Thyroid gland (tissue), 4 donors: Measurements from ENCODE around the gene RSPRY1. TPM values are rescaled to one million over a fixed set of nuclear protein-coding genes. Genes with fewer than 3 reads are reported as not detected.

Source experiments
- DNase-seq, 2 donors: peaks; one replicate each; pipeline ENCODE4 v3.0.0-alpha.2; 2019
- H3K27ac ChIP-seq, 3 donors: fragments of 200-600 bp; sonication (generic); 1 replicate in 2 of 3; 2 replicates in 1 of 3; pipeline ENCODE4 v1.5.1; 2016 to 2019; ENCODE audit warnings: mild to moderate bottlenecking in 1 of 3, moderate library complexity in 1 of 3
- H3K27me3 ChIP-seq: fragments of 200-600 bp; sonication (generic); one replicate; pipeline ENCODE4 v1.5.1; 2019
- H3K36me3 ChIP-seq, 2 donors: fragments of 200-600 bp; sonication (generic); one replicate each; pipeline ENCODE4 v1.5.1; 2016 to 2019
- H3K4me1 ChIP-seq, 2 donors: fragments of 200-600 bp; sonication (generic); one replicate each; pipeline ENCODE4 v1.5.1; 2017 to 2019
- H3K4me3 ChIP-seq, 3 donors: fragments of 200-600 bp; sonication (generic); replicated peaks in 1 of 3; 1 replicate in 2 of 3; 2 replicates in 1 of 3; pipeline ENCODE4 v1.5.1; 2016; ENCODE audit warnings: mild to moderate bottlenecking in 1 of 3
- H3K9me3 ChIP-seq: fragments of 200-600 bp; sonication (generic); one replicate; pipeline ENCODE4 v1.5.1; 2017
- POLR2A ChIP-seq, 2 donors: fragments of 450-650 bp; IDR thresholded peaks; one replicate each; pipeline ENCODE4 v1.6.1; 2017; ENCODE audit warnings: antibody characterized with exemption in 2 of 2, mild to moderate bottlenecking in 2 of 2, moderate library complexity in 1 of 2
- WGBS, 2 donors: methylation state at CpG; one replicate each; pipeline ENCODE4 v1.1.5; 2017; 5-methylcytosine and 5-hydroxymethylcytosine counted together
- intact Hi-C: fragments of 100-400 bp; cut with DNase I; formaldehyde crosslinking; loops from one replicate; pipeline ENCODE4 v1.15.1; 2023
- total RNA-seq, 4 donors: library from RNA; depleted of rRNA; stranded (reverse); fragments of >200 nt; gene quantifications; one replicate each; pipeline ENCODE4 v1.2.3, GENCODE V29; 2016
- TF ChIP-seq, protein P1 (sequence below), 6 experiments: fragments of 200-600 bp in 3 of 6; fragments of 450-650 bp in 3 of 6; sonication (generic) in 3 of 6; IDR thresholded peaks; one replicate each; pipeline ENCODE4 v1.5.1; 2016 to 2019; ENCODE audit warnings: antibody characterized with exemption in 6 of 6, mild to moderate bottlenecking in 2 of 6, inconsistent platforms in 1 of 6, moderate library complexity in 1 of 6

The RSPRY1 gene
- total RNA-seq, 4 donors from 2014 or later = 42.6 to 59.2 (median 53.9) TPM

GRCh38 chr16:57172721-57173290, 13.3 kb upstream of the RSPRY1 start:
- H3K4me3 ChIP-seq = no peak overlapping the region
- intact Hi-C loops = no loop called here
- H3K9me3 ChIP-seq = no peaks in the 10 kb centered on the region
- H3K27ac ChIP-seq = no peak overlapping the region
- TF ChIP-seq, protein P1, sequence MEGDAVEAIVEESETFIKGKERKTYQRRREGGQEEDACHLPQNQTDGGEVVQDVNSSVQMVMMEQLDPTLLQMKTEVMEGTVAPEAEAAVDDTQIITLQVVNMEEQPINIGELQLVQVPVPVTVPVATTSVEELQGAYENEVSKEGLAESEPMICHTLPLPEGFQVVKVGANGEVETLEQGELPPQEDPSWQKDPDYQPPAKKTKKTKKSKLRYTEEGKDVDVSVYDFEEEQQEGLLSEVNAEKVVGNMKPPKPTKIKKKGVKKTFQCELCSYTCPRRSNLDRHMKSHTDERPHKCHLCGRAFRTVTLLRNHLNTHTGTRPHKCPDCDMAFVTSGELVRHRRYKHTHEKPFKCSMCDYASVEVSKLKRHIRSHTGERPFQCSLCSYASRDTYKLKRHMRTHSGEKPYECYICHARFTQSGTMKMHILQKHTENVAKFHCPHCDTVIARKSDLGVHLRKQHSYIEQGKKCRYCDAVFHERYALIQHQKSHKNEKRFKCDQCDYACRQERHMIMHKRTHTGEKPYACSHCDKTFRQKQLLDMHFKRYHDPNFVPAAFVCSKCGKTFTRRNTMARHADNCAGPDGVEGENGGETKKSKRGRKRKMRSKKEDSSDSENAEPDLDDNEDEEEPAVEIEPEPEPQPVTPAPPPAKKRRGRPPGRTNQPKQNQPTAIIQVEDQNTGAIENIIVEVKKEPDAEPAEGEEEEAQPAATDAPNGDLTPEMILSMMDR (IDR thresholded peaks at IDR 0.05) = no peak
- no peak for TF ChIP-seq POLR2A (IDR thresholded peaks at IDR 0.05)
- 78 to 88% methylated on average over 5 of the region's 5 CpGs for WGBS, 2 donors
- peaks cover 21 to 35% of the 10 kb centered on the region in 2 donors for H3K36me3 ChIP-seq
- no peak for DNase-seq
- H3K4me1 ChIP-seq = peaks cover 30 to 40% of the 10 kb centered on the region in 2 donors
- H3K27me3 ChIP-seq = no peaks in the 10 kb centered on the region

GRCh38 chr16:57175896-57176295, 10.2 kb upstream of the RSPRY1 start:
- Histone ChIP-seq H3K9me3 (no peaks in the 10 kb centered on the region), H3K27me3 (no peaks in the 10 kb centered on the region), H3K4me1 (peaks cover 51 to 58% of the 10 kb centered on the region in 2 donors), H3K4me3 (no peak overlapping the region), H3K27ac (peak overlapping the region; percentile 68 to 85 (median 69)), H3K36me3 (peaks cover 11 to 22% of the 10 kb centered on the region in 2 donors)
- TF ChIP-seq, protein P1 (IDR thresholded peaks at IDR 0.05) = no peak
- peak in 1 of 2 donors; percentile 33 for TF ChIP-seq POLR2A (IDR thresholded peaks at IDR 0.05)
- peak; percentile 52 to 62 for DNase-seq
- 26% methylated on average over 5 of the region's 5 CpGs for WGBS, 2 donors
- intact Hi-C loops = no loop called here

GRCh38 chr16:57178196-57178595, 7.9 kb upstream of the RSPRY1 start:
- intact Hi-C loops = no loop called here
- DNase-seq = no peak
- Histone ChIP-seq H3K9me3 (no peaks in the 10 kb centered on the region), H3K4me1 (peaks cover 51 to 58% of the 10 kb centered on the region in 2 donors), H3K27me3 (no peaks in the 10 kb centered on the region), H3K36me3 (peaks cover 0 to 2% of the 10 kb centered on the region in 2 donors), H3K27ac (peak overlapping the region; percentile 10 to 85 (median 59)), H3K4me3 (no peak overlapping the region)
- WGBS, 2 donors = 21 to 28% methylated on average over 3 of the region's 3 CpGs
- TF ChIP-seq, protein P1 (IDR thresholded peaks at IDR 0.05) = no peak
- no peak for TF ChIP-seq POLR2A (IDR thresholded peaks at IDR 0.05)

DNA sequence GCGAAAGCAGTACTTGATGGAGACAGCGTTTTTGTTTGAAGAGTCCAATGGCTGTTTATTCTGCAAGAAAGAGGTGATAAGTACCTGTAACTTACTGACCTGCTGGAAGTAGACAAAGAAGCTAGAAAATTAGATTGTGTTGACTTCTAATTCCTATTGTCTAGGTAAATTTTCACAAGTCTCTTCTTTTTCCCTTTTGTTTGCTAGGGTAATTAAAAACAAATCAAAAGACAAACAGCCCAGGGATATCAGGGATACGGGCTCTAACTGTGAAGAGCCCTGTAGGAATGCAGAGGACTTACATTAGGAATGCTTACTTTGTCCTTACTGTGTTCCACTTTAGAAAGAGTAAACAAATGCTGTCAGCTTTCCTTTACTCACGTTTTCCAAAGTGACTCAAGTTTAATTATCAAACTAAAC, 7.3 kb upstream of the RSPRY1 start:
- Histone ChIP-seq H3K4me3 (no peak overlapping the region), H3K9me3 (no peaks in the 10 kb centered on the region), H3K36me3 (no peaks in the 10 kb centered on the region), H3K27me3 (no peaks in the 10 kb centered on the region), H3K27ac (peak overlapping the region; percentile 10 to 85 (median 59)), H3K4me1 (peaks cover 51 to 58% of the 10 kb centered on the region in 2 donors)
- DNase-seq = no peak
- intact Hi-C loops = no loop called here
- TF ChIP-seq, protein P1 (IDR thresholded peaks at IDR 0.05) = no peak
- TF ChIP-seq POLR2A (IDR thresholded peaks at IDR 0.05) = no peak
- 18 to 33% methylated on average over 4 of the region's 4 CpGs for WGBS, 2 donors

DNA sequence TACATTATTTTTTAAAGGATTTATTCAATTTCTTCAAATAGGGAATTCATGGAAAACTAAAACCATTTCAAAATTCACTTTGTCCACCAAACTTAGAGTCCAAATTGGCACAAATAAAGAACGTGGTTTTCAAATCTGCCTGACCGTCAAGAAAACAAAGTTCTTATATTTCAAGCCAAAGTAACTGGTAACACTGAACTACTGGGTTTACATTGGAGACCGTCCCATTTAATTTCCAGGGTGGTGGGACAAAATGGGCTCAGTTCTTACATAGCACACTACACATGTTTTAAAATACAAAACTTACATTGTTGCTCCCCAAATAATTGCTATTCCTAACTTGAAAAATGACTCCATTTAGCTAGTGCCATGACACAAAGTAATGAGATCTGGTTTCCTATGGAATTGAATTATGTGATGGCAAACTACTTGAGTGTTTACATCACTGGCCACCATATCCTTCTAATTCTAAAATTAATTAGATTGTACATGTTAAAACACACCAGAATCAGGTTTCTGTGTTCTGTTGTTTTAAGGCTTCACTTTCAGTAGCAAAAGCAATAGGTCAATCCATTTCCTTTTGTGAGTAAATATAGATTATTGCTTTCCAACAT, 6.8 kb upstream of the RSPRY1 start:
- DNase-seq = no peak
- H3K27me3 ChIP-seq = no peaks in the 10 kb centered on the region
- peaks cover 51 to 59% of the 10 kb centered on the region in 2 donors for H3K4me1 ChIP-seq
- WGBS, 2 donors = 44 to 47% methylated on average over 3 of the region's 3 CpGs
- H3K4me3 ChIP-seq = no peak overlapping the region
- peak overlapping the region; percentile 10 to 85 (median 59) for H3K27ac ChIP-seq
- H3K9me3 ChIP-seq = no peaks in the 10 kb centered on the region
- no peak for TF ChIP-seq POLR2A (IDR thresholded peaks at IDR 0.05)
- TF ChIP-seq, protein P1 (IDR thresholded peaks at IDR 0.05) = no peak
- no peaks in the 10 kb centered on the region for H3K36me3 ChIP-seq
- intact Hi-C loops = no loop called here
